NCI-H1048 (cell line): ENCODE results near the gene NSMCE4A.
"Not testable (repeated sequence)": the region's sequence is repeated elsewhere in the genome, so short reads cannot be mapped to it uniquely, and the experiment has no call there.

Experiments
- DNase-seq: peaks from one replicate; lab custom pipeline; 2025; lab: John Stamatoyannopoulos, UW

NSMCE4A gene, protein sequence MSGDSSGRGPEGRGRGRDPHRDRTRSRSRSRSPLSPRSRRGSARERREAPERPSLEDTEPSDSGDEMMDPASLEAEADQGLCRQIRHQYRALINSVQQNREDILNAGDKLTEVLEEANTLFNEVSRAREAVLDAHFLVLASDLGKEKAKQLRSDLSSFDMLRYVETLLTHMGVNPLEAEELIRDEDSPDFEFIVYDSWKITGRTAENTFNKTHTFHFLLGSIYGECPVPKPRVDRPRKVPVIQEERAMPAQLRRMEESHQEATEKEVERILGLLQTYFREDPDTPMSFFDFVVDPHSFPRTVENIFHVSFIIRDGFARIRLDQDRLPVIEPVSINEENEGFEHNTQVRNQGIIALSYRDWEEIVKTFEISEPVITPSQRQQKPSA

DNA sequence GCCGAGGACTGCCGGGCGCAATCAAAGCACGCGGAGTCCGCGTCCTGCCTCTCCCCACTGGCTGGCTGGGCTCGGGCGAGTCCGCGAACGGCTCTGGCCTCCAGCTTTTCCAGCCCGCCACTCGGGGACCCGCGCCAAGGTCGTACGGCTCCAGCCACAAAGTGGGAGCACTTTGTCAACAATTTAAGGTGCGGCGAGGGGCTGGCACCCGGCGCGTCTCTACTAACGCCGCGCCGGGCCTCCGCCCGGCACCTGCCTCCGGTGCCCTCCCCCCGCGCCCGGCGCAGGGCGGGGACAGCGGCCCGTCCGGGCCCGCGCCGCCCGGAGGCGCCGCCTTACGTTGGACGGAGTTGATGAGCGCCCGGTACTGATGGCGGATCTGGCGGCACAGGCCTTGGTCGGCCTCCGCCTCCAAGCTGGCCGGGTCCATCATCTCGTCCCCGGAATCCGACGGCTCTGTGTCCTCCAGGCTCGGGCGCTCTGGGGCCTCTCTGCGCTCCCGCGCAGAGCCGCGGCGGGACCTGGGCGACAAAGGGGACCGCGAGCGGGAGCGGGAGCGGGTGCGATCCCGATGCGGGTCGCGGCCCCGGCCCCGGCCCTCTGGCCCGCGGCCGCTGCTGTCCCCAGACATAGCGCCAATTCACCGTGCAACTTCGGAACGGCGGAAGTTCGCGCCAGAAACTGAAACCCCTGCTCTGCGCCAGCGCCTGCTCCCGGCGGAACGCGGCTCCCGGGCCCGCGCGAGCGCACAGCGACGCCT, at the start of gene NSMCE4A:
Gene NSMCE4A (minus strand): TSS at position 683 of the 760 bp plus-strand sequence. CDS start 52 bp downstream, at position 631.
- DNase-seq: peak; percentile 26

DNA sequence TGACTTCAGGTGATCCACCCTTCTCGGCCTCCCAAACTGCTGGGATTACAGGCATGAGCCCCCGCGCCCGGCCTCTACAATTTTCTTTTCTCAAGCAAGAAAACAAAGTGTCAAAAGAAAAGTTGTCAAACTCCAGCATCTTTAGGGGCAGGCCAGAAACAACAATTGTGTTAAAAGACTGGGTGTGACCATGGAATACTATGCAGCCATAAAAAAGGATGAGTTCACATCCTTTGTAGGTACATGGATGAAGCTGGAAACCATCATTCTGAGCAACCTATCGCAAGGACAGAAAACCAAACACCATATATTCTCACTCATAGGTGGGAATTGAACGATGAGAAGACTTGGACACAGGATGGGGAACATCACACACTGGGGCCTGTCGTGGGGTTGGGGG, 48.2 kb upstream of the NSMCE4A start:
- not testable (repeated sequence) for DNase-seq

DNA sequence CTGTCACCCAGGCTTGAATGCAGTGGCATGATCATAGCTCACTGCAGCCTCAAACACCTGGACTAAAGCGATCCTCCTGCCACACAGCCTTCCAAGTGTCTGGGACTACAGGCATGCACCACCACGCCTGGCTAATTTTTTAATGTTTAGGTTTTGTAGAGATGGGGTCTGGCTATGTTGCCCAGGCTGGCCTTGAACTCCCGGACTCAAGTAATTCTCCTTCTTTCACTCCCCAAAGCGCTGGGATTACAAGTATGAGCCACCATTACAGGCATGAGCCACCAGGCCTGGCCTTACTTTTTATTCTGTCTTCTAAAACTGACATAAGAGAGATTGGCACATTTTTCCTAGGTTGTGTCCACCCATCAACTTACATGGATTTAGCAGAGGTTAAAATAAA, 47.3 kb upstream of the NSMCE4A start:
- DNase-seq: no peak

DNA sequence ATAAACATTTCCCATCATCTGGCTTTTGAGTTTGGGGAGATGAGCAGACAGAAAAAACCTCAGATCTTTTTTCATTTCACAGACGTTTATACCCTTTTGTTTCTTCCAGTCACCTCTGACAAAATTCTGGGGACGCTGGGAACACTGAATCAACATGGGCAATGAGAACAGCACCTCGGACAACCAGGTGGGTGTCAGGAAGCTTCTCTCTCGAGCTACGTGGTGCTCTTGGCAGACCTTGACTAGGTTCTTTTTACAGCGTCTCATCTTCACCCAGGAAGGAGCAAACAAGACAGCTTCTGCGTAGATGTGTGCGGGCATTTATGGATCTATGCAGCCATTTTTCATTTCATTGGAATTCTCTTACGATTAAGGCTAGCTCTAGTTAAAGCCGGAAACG, 46.8 kb upstream of the NSMCE4A start:
- no peak for DNase-seq

DNA sequence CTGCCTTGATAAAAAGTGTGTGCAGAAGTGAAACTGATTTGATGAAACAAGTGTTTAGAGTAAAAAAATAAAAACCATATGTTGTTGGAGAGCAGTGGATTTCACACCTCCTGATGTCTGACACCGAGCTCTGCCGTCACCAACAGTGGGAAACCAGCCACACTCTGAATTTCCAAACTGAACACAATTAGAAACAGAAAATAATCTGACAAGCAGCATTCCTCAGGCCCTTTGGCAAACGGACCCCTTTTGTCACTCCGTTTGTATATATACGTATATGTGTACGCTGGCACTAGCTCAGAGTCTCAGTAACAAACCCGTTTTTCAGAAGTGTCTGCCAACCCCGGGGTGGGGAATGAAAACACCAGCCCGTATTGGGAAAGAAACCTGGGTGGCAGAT, 46.4 kb upstream of the NSMCE4A start:
- no peak for DNase-seq

DNA sequence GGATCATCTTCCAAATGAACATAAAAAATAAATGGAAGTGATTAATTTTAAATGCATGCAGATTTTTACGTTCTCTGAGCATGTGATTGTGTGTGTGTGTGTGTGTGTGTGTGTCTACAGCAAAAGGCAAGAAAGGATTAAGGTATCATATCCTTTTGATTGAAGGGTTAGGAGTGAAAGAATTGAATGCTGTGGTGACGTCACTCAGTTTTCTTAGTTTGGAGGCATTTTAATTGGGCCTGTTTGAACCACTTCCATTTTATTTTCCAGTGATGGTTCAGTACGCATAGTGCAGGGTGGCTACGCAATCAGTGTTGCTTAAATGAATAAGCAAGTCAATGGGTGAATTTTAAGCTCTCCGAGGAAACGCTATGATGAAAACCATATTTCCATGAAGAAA, 45.2 kb upstream of the NSMCE4A start:
- DNase-seq: no peak

DNA sequence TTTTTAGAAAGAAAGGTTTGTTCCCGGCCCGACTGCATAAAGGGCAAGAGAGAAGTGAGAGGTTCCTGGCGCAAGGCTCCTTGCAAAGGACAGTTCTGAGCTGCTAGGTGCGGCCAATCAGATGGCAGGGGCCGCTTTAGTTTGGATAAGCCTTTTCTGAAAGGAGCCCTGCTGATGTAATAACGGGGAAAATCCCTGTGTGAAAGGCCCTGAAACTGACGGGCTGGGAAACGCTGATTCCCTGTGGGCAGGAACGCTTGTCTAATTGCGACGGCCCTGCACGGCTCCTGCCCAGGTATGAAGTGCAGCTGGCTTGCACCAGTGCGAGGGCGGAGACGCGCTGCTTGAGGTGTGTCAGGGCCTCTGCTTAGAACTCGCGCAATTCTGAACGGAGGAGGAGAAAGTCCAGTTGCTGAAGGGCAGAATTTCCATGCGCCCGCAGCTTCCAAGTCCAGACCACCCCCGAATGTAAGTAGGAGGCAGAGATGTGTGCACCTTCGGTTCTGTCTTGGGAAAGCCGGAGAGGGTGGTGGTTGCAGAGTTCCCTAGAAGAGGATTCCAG, 44.5 kb upstream of the NSMCE4A start:
- no peak for DNase-seq

DNA sequence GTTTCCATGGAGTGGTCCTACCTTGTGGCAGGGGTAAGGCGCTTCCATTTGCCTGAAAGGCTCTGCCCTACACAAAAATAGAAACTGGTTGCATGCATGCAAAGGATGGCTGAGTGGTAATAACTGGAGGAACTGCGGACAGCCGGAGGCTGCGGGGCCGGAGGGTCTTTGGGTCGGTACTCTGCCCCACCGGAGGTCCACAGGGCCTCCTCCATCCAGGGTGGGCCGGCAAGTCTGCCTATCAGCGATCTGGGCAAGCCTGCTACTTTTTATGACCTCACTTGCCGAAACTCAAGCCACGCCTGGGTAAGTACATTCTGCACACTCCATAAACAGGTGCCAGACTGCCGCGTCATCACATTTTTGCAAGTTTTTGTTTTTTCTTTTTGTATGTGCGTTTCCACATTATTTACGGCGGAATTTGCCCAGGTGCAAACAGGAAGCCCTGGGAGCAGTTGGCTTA, 44.0 kb upstream of the NSMCE4A start:
- no peak for DNase-seq

DNA sequence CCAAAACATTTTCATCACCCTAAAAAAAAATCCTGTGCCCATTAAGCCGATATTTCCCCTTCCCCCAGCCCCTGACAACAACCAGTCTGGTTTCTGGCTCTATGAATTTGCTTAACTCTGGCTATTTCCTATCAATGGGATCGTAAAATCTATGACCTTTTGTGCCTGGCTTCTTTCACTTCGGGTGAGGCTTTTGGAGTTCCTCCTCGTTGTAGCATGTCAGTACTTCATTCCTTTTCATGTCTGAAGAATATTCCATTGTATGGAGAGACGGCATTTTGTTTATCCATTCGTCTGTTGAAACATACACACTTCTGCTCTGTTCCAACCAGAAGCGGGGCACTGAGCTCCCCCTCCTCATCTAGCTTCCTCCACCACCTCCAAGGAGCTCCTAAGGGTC, 43.5 kb upstream of the NSMCE4A start:
- DNase-seq: no peak

DNA sequence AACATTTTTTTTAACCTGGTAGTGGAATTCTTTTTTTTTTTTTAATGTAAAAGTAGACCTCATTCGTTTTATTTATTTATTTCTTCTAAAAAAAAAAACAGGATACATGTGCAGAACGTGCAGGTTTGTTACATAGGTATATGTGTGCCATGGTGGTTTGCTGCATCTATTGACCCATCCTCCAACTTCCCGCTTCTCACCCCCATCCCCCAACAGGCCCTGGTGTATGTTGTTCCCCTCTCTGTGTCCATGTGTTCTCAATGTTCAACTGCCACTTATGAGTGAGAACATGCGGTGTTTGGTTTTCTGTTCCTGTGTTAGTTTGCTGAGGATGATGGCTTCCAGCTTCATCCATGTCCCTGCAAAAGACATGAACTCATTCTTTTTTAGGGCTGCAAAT, 42.9 kb upstream of the NSMCE4A start:
- not testable (repeated sequence) for DNase-seq

DNA sequence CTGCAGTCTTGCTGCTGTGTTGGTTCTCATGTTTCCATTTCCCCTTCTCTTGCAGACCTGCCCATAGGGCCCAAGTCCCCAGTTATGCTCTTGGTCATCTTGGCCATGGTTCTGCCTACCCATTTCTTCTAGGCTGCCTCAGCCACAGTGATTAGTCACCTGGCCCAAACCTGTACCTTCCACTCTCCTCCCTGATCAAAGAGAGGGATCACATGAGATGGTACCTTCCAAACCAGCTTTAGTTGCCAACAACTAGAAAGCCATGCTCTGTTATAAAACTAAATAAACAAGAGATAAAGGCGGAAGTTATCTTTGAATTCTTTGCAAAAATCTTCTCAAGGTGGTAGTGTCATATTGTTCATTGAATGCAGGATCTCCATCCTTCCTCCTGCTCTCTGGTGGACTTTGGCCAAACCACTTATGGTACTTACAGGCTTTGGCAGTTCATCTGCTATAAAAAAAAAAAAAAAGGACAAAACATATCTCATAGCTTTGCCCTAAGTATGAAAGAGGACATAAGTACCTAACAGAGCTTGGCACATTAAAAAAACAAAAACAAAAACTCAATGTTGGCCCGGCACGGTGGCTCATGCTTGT, 39.7 kb upstream of the NSMCE4A start:
- DNase-seq: no peak

DNA sequence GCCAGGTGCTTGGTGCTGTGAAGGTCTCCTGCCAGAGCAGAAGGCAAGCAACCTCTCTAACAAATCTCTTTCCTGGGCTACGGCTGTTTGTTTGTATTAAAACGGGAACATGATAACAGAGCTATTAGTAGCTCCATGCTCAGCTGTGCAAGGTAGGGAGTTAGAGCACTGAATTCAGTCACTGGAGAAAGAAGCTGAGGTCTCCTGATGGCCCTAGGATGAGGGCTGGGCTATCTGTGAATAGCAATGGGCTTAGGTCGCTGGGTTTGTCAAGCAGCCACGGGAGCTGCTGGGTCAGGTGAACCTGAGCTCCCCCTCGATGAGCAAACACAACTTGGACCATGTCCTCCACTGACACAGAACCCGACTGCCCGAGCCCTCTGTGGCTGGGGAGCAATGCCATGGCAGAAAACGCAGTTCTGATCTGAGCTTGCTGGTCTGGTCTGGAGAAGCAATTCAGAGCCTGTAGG, 38.3 kb upstream of the NSMCE4A start:
- no peak for DNase-seq

DNA sequence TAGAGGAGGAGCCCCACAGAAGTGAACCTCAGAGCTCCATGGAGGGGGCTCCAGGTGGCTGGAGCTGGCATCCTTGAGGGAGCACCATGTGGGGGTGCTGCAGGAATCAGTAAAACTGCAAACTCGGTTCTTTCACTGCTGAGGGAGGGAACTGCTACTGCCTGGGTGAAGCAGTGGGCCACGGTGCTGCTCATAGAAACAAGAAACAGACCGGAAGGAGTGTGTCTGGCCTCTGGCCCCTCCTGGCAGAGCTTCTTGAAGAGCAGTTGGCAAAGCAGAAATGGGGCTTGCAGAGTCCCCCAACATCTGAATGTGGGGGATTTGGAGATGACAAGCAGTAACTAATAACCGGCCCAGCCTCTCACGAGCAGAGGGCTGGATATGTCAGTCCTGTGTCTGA, 37.7 kb upstream of the NSMCE4A start:
- DNase-seq: no peak

DNA sequence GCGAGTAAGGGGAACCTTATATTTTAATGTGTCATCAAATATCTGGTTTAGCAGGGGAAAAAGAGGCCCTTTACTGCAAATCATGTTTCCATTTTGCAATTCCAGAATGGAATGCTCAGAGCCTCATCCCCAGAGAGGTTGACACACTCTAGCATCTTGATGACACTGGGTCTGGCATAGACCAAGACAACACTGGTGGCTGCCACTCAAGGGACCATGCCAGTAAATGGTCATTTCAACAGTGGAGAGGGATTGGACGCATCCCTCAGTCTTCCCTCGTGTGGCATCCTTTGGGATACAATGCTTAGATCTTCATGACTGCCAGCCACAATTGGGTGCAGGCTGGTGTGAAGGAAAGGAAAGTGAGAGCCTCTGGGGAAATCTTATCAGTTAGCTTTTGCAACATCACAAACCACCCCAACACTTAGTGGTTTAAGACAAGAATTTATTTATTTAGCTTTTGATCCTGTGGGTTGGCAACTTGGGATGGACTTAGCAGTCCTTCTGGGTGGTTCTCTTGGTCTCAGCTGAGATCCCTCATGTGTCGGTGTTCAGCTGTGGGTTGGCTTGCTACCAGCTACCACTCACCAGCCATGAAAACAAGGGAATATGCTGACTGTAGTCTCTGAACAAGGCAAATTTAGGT, 35.5 kb upstream of the NSMCE4A start:
- no peak for DNase-seq

DNA sequence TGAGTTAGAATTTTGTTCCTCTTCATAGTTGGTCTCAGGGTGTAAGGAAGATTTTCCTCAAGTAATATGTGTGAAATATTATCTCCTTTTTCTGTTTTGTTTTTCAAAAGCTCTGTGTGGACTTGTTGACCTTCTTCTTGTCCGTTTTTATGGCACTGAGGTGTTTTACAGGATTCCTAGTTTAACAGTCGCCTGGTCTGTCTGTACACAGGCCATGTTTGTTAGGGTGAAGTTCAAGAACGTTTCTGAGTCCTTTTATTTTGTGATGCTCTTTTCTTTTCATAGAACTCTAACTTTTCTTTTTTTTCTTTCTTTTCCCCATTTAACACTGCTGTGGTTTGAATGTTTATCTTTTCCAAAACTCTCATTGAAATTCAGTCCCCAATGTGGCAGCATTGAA, 32.4 kb upstream of the NSMCE4A start:
- DNase-seq: no peak

DNA sequence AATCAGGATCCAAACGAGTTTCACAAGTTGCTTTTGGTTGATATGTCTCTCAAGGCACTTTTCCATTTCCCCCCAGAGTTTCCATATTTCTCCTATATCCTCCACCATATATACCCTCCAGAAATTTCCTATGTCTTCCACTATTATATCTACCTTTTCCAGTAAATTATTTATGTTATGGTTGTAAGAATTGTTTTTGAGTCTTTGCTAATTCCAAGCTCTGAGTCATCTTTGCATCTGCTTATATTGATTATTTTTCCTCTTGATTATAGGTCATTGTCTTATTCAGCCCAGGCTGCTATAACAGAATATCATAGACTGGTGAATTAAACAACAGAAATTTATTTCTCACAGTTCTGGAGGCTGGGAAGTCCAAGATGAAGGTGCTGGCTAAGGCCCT, 26.7 kb upstream of the NSMCE4A start:
- no peak for DNase-seq

DNA sequence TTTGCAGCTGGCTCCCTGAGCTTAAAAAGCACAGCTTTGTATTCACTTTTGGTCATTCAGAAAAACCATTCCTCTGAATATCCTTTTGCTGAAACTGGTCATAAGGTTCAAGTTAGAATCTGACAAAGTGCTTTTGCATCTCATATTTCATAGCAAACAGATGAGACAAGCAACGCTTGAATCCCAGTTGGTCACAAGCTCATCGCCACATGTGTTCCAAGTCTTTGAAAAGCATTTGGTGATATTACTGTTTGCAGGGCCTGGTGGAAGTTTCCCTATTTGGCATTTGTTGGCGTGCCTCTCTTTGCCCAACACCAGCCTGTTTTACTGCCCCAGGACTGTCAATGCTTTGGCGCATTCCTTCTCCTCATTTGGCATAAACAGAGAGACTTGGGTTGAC, 24.3 kb upstream of the NSMCE4A start:
- DNase-seq: no peak

DNA sequence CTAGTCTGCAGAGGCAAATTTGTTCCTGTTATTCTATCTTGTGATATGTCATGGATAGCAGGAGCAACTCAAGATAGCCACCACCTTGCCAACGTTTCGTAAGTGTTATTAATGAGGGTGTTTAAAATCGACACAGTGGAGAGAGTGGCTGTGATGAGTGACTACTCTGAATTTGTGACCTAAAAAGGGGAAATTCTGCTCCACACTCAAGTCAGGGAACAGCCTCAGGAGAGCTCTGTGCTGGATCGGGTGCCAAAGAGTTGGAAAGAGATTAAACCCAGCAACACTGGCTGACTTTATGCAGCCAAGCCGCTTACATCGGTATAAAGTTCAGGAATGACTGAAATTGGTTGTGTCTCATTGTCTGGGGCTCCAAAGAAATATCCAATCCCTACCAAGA, 23.4 kb upstream of the NSMCE4A start:
- no peak for DNase-seq

DNA sequence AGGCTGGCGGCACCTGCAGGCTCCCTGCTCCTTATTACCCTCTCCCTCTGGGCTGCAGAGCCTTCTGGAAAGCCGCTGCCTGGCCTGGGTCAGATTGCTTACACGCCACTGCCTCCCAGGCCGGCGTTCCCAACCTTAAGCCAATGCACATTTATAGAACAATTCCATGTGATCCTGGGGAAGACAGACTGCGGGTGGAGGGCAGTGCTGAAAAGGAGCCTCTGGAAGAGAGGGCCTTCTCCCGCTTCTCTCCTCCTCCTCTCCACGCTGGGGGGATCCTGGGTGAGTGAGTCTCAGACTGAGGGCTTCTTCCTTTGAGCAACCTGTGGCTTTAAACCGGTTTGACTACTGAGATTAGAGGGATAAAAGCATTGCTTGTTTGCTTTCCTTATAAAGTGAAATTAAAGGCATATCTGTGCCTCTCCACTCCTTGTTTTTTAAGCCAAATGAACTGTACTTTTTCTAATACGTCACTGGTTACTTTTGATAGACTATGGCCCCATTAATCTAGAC, 19.5 kb upstream of the NSMCE4A start:
- DNase-seq: peak; percentile 50

DNA sequence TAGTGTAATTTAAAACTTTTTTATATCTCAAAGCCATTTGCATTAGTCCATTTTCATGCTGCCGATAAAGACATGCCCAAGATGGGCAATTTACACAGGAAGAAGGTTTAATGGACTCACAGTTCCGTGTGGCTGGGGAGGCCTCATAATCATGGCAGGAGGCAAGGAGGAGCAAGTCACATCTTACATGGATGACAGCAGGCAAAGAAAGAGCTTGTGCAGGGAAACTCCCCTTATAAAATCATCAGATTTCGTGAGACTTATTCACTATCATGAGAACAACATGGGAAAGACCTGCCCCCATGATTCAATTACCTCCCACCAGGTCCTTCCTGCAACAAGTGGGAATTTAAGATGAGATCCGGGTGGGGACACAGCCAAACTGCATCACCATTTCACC, 16.7 kb upstream of the NSMCE4A start:
- not testable (repeated sequence) for DNase-seq

DNA sequence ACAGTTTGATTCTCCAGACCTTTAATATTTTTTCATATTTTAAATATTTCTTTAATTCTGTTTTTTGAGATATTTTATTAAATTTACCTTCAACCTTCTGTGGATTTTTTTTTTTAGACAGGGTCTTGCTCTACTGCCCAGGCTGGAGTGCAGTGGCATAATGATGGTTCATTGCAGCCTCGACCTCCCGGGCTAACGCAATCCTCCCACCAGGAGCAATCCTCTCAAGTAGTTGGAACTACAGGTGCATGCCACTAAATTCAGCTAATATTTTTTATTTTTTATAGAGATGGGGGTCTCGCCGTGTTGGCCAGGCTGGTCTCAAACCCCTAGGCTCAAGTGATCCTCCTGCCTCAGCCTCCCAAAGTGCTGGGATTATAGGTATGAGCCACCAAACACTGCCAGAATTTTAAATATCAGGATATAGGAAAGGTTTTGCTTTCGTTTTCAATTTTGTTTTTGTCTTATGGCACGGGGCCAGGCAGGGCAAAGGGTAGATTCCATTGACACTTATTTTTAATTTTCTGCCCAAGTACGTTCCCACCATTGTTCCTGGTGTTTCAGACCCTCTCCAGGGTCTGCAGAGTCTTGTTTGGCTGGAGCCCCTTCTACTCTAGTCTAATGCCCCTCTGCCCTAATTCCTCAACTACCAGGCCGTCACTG, 15.1 kb upstream of the NSMCE4A start:
- DNase-seq: no peak
